ENCODE measurements around the gene PRSS21. TPM values are rescaled to one million over a fixed set of nuclear protein-coding genes. Genes with fewer than 3 reads are reported as not detected.

PRSS21 gene
- total RNA-seq, 1 experiment from 2014 or later: not detected

- in situ Hi-C loops (cut with HindIII; ENCODE audit: low pct_unique_long_range_greater_than_20kb, low sequenced_read_pairs): no loop called here
- DNase-seq (ENCODE audit: low read depth): no peak
These were observed 18.3 kb upstream of the PRSS21 start for GRCh38 chr16:2798723-2799204.

- DNase-seq (ENCODE audit: low read depth): no peak
- in situ Hi-C loops (cut with HindIII; ENCODE audit: low pct_unique_long_range_greater_than_20kb, low sequenced_read_pairs): no loop called here
These were observed 17.7 kb upstream of the PRSS21 start for GRCh38 chr16:2799205-2799858.

- peak; percentile 61 for DNase-seq (ENCODE audit: low read depth)
- in situ Hi-C loops (cut with HindIII; ENCODE audit: low pct_unique_long_range_greater_than_20kb, low sequenced_read_pairs): no loop called here
These were observed 17.2 kb upstream of the PRSS21 start for GRCh38 chr16:2799859-2800226.

- no peak for DNase-seq (ENCODE audit: low read depth)
- in situ Hi-C loops (cut with HindIII; ENCODE audit: low pct_unique_long_range_greater_than_20kb, low sequenced_read_pairs): no loop called here
These were observed 13.4 kb upstream of the PRSS21 start for GRCh38 chr16:2803545-2804195.

GRCh38 chr16:2804728-2805127 lies 12.3 kb upstream of the PRSS21 start:
- no peak for DNase-seq (ENCODE audit: low read depth)
- in situ Hi-C loops (cut with HindIII; ENCODE audit: low pct_unique_long_range_greater_than_20kb, low sequenced_read_pairs): no loop called here

- DNase-seq (ENCODE audit: low read depth): no peak
- in situ Hi-C loops (cut with HindIII; ENCODE audit: low pct_unique_long_range_greater_than_20kb, low sequenced_read_pairs): no loop called here
These were observed 10.8 kb upstream of the PRSS21 start for GRCh38 chr16:2806286-2806685.

GRCh38 chr16:2808181-2808580 lies 8.9 kb upstream of the PRSS21 start:
- DNase-seq (ENCODE audit: low read depth): no peak
- in situ Hi-C loops (cut with HindIII; ENCODE audit: low pct_unique_long_range_greater_than_20kb, low sequenced_read_pairs): no loop called here

- in situ Hi-C loops (cut with HindIII; ENCODE audit: low pct_unique_long_range_greater_than_20kb, low sequenced_read_pairs): no loop called here
- no peak for DNase-seq (ENCODE audit: low read depth)
These were observed 7.8 kb upstream of the PRSS21 start for GRCh38 chr16:2809149-2809760.

GRCh38 chr16:2810651-2811050 lies 6.4 kb upstream of the PRSS21 start:
- DNase-seq (ENCODE audit: low read depth): no peak
- in situ Hi-C loops (cut with HindIII; ENCODE audit: low pct_unique_long_range_greater_than_20kb, low sequenced_read_pairs): no loop called here

- no peak for DNase-seq (ENCODE audit: low read depth)
- in situ Hi-C loops (cut with HindIII; ENCODE audit: low pct_unique_long_range_greater_than_20kb, low sequenced_read_pairs): no loop called here
These were observed 5.2 kb upstream of the PRSS21 start for GRCh38 chr16:2811703-2812471.

GRCh38 chr16:2813771-2814221 lies 3.2 kb upstream of the PRSS21 start:
- in situ Hi-C loops (cut with HindIII; ENCODE audit: low pct_unique_long_range_greater_than_20kb, low sequenced_read_pairs): no loop called here
- no peak for DNase-seq (ENCODE audit: low read depth)

- no peak for DNase-seq (ENCODE audit: low read depth)
- in situ Hi-C loops (cut with HindIII; ENCODE audit: low pct_unique_long_range_greater_than_20kb, low sequenced_read_pairs): no loop called here
These were observed 2.3 kb upstream of the PRSS21 start for GRCh38 chr16:2814551-2815298.

- DNase-seq (ENCODE audit: low read depth): no peak
- in situ Hi-C loops (cut with HindIII; ENCODE audit: low pct_unique_long_range_greater_than_20kb, low sequenced_read_pairs): no loop called here
These were observed 1.7 kb upstream of the PRSS21 start for GRCh38 chr16:2815299-2815771.

- DNase-seq (ENCODE audit: low read depth): no peak
- in situ Hi-C loops (cut with HindIII; ENCODE audit: low pct_unique_long_range_greater_than_20kb, low sequenced_read_pairs): no loop called here
These were observed 569 bp downstream of the PRSS21 start for GRCh38 chr16:2817340-2818271.

GRCh38 chr16:2818272-2818876 lies 1.3 kb downstream of the PRSS21 start:
- DNase-seq (ENCODE audit: low read depth): no peak
- in situ Hi-C loops (cut with HindIII; ENCODE audit: low pct_unique_long_range_greater_than_20kb, low sequenced_read_pairs): no loop called here

- in situ Hi-C loops (cut with HindIII; ENCODE audit: low pct_unique_long_range_greater_than_20kb, low sequenced_read_pairs): no loop called here
- DNase-seq (ENCODE audit: low read depth): no peak
These were observed 2.3 kb downstream of the PRSS21 start for GRCh38 chr16:2819179-2819938.
